Hepatocyte (in vitro differentiated cells): ENCODE data around the gene MYL7.

ENCODE experiments used
- EZH2 ChIP-seq: fragments of 200-600 bp; sonication (generic); IDR thresholded peaks from 2 replicates; pipeline ENCODE4 v1.6.1; 2016; ENCODE audit warnings: antibody characterized with exemption, mild to moderate bottlenecking, borderline replicate concordance
- EZH2phosphoT487 ChIP-seq: fragments of 200-600 bp; sonication (generic); IDR thresholded peaks from one replicate; pipeline ENCODE4 v1.6.1; 2018; ENCODE audit warnings: antibody characterized with exemption, mild to moderate bottlenecking, low read depth, moderate library complexity; ENCODE audit not compliant: unreplicated experiment, severe bottlenecking
- TF ChIP-seq, protein P1 (sequence below): fragments of 200-600 bp; sonication (generic); IDR thresholded peaks from 2 replicates; pipeline ENCODE4 v1.5.1; 2016; ENCODE audit warnings: antibody characterized with exemption, mild to moderate bottlenecking; ENCODE audit not compliant: poor library complexity

DNA sequence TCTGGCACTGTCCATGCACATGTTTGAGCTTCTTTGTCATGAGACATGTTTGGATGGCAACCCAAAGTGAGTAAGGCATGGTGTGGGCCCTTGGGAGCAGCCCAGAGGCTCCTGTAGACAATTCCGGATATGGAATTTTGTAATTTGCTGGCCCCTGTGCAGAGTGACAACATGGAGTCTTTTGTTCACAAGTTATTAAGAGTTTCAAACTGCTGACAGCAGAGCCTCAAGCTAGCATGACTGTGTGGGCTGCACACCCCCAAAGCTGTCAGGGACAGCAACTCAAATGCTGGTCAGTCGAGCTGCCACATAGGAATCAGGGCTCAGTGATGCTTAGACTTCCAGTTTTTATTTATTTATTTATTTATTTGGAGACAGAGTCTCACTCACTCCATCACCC, 7.0 kb upstream of the MYL7 start:
- TF ChIP-seq, protein P1, sequence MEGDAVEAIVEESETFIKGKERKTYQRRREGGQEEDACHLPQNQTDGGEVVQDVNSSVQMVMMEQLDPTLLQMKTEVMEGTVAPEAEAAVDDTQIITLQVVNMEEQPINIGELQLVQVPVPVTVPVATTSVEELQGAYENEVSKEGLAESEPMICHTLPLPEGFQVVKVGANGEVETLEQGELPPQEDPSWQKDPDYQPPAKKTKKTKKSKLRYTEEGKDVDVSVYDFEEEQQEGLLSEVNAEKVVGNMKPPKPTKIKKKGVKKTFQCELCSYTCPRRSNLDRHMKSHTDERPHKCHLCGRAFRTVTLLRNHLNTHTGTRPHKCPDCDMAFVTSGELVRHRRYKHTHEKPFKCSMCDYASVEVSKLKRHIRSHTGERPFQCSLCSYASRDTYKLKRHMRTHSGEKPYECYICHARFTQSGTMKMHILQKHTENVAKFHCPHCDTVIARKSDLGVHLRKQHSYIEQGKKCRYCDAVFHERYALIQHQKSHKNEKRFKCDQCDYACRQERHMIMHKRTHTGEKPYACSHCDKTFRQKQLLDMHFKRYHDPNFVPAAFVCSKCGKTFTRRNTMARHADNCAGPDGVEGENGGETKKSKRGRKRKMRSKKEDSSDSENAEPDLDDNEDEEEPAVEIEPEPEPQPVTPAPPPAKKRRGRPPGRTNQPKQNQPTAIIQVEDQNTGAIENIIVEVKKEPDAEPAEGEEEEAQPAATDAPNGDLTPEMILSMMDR = no peak
- TF ChIP-seq EZH2phosphoT487 (no peak), EZH2 (no peak)
